RCC 7860 (cell line): ENCODE measurements around the gene NAPG.
"Not testable (repeated sequence)": the region's sequence is repeated elsewhere in the genome, so short reads cannot be mapped to it uniquely, and the experiment has no call there.

Experiments
- DNase-seq: peaks from one replicate; pipeline ENCODE4 v3.0.0-alpha.2; 2015; ENCODE audit warnings: low spot score
- FAIRE-seq: peaks from 2 replicates; lab custom pipeline; 2012; peaks lifted over from hg19 to GRCh38; lab: Jason Lieb, UNC

The NAPG gene

DNA sequence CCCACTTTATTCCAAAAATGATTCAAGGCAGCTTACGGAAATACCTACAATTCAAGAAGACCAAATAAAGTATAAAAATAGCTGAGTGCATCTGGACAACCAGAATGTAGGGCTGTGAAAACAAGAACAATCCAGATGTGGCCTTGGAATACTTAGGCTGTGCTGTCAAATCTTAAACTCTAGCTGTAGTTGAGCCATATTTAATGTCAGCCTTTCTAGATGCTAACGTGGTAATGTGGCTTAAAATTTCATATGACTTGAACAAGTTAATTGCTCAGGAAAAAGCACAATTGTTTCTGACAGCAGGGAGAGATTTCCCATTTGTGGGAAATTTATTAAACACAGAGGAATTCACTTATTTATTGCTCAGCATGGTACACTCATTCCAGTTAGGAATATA lies 14.6 kb upstream of the NAPG start:
- no peak for DNase-seq
- FAIRE-seq, result no peak

DNA sequence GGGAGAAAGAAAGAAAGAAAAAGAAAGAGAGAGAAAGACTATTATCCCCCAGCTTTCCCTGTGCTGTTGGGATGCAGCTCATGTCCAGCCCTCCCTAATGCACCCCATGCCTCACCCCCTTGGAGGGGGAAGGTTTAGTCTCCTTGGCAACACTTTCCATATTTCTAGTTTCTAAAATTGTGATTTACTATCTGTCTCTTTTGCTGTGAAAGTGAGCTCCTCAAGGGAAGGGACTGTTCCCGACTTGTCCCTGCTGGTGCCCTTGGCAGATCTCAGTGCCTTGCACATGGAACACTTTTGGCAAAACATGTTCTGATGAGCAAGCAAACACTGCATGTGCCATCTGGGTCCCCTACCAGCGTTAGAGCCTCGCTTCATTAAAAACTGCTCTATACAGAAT lies 11.7 kb upstream of the NAPG start:
- DNase-seq (no peak), FAIRE-seq (no peak)

DNA sequence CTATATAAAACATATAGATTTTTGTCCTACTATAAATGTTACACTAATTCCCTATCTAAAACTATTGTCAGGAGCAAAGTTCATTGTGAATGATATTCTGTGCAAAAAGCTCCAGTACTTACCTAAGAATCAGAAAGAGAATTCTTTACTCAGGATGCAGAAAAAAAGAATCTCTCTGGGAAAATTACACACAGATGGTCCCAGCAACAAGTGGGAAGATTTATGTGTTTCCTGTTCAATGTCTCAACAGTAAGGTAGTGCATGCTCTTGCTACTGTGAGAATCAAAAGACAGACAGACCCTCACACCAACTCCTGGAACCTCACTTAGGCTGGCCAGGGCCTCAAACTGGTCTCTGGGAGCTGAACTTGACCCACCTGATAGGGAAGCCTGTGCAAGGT lies 11.2 kb upstream of the NAPG start:
- FAIRE-seq (no peak), DNase-seq (no peak)

DNA sequence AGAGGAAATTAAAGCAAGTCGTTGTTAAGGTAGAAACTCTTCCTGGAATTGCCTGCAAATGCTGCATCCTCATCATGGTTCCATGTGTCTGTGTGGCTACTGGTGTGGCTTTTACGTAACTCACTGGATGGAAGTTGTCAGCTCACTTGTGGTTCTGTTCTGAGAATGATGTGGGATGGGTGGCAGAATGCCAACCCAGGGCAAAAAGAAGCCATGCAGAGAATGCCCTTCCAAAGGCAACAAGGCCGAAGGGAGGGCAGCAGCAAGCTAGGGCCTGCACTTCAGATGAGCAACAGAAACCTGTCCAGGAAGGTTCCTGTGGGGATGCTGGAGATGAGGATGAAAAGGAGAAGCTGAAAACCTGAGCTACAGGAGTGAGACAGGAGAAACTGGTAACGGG lies 10.4 kb upstream of the NAPG start:
- no peak for FAIRE-seq

DNA sequence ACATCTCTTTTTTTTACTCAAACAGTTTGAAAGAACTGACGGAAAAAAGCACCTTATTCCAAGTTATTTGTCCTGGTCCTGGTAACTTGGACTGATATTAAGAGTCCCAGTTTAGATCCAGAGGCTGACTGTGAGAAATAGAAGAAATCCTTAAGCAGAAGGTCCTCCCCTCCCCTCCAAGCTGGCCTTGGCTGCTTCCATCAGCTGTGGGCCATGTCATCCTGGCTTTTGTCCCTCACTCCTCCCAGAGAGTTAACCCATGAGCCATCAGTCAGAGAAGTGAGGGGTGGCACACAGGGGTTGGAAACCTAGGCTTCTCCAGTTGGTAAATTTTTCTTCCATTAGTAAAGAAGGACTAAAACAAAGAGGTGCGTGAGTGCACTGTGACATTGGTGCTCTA lies 9.7 kb upstream of the NAPG start:
- DNase-seq, result no peak
- no peak for FAIRE-seq

More for the DNA sequence above, 10.4 kb upstream of the NAPG start:
- DNase-seq, result no peak

DNA sequence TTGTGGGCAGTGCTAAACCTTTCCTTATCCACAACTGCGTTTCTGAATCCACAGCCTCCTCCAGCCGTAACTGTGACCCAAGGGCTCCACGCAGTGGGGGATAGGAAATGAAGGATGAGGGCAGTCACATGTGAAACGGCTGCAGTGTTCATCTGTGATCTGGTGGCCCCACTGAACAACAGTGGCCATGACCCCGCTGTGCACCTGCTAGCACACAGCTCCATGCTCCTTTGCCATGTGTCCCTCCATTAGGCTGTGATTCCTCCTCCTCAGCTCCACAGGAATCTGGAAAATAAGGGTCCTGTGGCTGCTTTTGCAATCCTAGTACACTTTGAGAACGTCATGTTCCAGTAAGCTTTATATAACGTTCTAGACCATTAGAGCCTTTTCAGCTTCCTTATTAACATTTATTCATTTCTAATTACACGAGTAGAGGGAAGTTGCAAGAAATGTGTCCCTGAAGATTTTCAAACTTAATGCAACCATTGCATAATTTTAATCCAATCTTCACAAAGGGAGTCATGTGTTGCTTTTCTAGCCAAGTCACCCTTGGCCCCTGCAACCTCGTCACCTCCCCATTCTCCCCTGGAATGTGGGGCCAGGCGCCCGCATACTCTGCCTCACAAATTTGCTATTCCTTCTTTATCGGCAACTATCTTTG lies 7.1 kb upstream of the NAPG start:
- FAIRE-seq (no peak), DNase-seq (no peak)

DNA sequence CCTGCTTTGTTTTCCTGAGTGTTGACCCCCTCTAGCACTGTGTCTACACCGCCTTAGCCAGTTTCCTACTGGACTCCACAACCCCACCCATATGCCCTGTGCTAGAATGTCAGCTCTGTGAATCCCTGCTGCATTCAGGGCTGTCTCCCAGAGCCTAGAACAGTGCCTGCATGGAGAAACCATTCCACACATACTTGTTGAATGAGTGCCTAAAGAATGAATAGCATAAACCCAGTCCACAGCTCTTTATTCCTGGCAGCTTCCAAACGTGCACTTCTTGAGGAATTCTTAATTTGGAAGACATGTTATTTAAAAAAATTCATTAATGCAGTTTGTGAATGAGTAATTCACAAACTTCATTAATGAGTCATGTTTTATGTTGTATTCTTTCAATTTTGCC lies 6.5 kb upstream of the NAPG start:
- DNase-seq (no peak), FAIRE-seq (no peak)

DNA sequence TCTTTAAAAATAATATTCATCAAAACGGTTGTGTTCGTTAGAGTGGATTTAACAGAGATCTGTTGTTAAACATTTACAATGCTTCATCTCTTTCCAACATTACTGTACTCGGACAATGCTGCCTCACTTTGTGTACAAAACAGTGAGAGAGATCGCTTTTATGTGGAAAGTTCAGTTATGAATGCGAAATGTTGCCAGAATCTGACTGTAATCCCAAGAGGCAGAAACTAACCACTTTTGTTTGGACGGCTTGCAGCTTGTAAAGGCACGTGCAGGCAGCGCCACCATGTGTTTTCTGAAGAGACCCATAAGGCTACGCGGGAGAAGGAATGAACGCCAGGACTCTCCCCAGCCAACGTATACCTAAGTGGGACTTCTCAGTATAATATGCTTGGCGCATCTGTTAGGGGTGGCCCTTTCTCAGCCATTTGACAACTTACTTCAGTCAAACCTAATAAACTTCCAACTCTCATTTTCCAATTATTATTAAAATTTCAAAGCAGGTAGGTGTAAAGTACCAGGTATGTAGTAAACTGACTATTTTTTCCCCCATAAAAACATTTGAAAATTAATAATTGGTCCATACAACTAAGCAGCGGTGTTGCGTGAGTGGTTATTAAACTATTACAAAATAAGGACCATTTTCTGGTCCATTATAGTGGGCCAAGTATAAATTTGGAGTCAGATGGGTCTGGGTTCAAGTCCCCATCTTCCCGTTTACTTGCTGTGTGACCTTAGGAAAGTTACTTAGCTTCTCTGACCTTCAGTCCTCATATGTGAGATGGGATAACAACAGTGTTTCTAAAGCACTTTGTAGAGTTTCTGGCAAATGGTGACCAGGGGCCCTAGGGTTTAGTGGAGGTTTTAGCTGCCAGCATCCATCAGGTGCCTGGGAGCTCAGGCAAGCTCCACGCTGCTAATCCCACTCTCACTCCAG lies 5.6 kb upstream of the NAPG start:
- FAIRE-seq (no peak), DNase-seq (peak; percentile 21)

DNA sequence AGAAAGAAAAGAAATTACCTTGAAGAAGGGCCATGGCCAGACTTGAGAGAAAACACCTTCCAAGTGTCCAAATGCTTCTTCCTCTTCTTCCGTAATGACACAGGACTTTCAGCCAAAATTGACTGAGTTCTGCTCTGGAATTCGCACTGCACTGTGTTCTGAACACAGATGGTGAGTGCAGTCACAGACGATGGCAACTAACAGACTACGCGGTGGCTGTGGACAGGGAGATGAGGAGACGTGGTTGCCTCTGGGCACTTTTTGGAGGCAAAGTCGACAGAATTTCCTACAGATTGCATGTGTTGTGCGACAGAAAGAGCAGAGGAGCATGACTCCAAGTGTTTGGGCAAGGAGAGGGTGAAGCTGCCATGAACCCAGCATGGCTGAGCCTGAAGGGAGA lies 4.3 kb upstream of the NAPG start:
- no peak for DNase-seq
- FAIRE-seq, result no peak

DNA sequence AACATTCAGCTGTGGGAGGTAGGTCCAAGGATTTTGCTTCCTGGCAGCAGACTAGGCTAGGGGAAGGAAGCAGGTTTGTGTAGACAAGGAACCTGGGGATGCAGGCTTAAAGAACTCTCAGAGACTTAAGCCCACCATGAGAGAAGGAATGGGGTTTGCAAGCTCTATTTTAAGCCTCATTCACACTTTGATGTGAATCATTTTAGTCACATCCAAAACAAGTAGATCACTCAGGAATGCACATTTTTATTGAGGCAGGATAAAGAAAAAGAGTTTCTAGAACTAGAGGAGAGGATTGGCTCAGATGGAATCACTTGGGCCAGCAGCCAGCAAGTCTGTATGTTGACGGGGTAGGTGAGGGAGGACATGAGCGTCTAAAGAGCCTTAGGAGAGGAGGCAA lies 3.3 kb upstream of the NAPG start:
- FAIRE-seq, result no peak

DNA sequence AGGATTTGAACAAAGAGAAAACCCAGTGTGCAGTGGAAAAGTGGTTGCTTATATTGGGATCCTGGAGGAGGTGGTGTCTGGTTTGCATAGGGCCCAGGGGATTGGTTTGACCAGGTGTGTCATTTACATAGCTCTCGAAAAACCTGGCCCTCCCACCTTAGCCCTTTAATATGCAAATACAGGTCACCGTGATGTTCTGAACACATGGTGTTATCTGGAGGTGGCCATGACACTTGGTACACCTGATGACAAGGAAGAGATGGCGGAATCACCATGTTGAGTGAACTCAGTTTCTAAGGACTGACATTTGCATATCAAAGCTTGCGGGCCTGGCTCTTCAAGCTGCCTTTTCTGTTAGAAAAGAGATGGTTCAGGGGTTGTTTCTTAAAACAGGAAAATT lies 2.3 kb upstream of the NAPG start:
- FAIRE-seq (no peak), DNase-seq (no peak)

More for the DNA sequence above, 3.3 kb upstream of the NAPG start:
- no peak for DNase-seq

DNA sequence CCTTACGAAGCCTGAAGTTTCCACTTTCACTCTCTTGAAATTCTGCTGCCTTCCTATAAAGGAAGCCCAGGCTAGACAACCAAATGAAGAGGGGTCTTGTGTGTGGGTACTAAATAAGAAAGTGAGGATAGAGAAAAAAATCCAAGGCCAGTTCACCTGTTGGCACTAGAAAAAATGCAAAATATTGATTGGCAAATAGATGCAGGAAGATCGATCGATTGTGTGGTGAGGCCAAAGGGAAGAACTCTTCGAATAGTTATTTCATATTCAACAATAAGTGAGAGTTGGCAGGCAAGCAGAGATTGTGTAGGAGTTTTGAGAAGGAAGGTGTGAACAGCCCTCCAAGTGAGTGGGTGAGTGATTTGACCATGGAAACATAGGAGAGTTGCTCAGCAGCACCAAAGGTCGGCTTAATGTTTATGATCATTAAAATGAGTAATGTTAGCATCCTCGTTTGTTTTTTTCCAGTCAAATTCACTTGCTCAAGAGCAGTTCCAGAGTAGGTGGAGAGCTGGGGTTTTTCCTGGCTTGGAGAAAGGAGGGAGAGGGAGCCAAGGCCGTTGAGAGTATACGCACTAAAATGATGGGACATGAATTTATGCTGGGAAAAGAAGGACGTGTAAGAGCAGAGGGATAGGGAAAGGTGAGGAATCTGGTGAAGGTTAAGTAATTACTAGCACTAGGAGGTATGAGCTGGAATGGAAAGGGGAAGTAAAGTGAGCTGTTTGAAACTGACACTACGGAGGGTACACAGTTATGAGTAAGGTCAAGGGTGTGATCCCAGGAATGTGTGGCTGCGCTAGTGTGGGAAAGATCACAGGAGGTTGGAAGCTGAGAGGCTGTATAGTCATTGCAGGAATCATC lies 1.1 kb upstream of the NAPG start:
- FAIRE-seq, result peak; percentile 82
- peak; percentile 90 for DNase-seq

DNA sequence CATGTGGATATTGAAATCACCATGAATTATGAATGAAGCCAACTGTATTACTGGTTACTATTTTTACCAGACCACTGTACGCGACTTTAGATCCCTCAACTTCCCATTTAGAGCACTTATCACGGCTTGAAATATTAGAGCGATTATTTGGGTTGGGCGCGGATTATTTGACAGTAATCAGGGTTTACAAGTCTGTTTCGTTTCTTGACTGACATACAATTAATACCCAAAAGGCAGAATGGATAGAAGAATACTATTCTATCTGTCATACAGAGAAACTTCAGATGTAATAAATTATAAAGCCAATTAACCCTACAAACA lies 496 bp upstream of the NAPG start:
- no peak for FAIRE-seq
- no peak for DNase-seq

DNA sequence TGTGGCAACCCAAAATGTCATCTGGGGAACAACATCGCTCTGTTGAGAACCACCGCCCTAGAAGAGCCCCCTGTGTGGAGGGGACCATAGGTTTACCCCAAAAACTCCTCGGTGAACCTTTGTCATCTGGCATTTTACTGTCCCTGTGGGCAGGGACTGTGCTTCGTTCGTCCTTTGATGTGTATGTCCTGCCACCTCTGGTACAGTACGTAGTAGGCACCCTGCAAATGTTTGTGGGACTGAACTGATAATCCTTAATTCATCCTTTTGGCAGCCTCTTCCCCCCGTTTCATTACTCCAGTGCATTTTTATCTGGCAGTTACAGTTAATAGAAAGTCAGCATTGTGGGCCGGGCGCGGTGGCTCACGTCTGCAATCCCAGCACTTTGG lies 728 bp downstream of the NAPG start:
- no peak for DNase-seq

DNA sequence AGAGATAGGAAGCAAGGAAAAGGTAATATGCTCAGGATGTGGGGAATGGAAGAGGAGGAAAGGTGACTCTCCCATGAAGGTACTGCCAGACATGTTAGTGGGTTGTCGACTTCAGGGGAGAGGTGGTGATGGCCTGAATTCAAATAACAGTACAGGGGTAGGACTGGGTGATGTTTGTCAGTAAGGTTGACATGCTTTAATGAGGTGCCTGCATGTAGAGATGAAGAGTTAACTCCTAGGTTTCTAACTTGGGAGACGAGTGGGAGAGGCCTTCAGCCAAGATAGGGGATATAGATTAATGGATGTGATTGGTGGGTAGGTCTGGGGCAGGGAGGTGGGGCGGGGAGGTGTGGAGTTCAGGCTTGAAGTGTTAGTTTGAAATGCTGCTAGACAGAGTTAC lies 2.6 kb downstream of the NAPG start:
- DNase-seq (no peak), FAIRE-seq (no peak)

More for the DNA sequence above, 728 bp downstream of the NAPG start:
- no peak for FAIRE-seq

DNA sequence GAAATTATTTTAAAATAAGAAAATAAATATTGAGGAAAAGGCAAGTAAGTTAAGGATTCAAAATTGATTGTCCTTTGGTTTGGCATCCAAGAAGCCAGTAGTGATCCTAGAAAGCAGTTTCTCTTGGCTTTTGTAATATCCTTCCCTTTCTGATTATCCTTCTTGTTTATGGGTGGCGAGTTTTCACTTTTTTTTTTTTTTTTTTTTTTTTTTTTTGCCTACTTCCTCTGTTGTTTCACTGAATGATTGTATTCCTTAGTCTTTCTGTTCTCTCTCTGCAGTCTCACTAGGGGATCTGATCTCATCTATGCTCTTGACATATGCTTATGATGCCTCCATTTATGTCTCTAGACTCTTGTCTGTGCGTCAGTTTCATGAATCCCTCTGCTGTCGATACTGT lies 4.2 kb downstream of the NAPG start:
- DNase-seq (no peak), FAIRE-seq (no peak)

DNA sequence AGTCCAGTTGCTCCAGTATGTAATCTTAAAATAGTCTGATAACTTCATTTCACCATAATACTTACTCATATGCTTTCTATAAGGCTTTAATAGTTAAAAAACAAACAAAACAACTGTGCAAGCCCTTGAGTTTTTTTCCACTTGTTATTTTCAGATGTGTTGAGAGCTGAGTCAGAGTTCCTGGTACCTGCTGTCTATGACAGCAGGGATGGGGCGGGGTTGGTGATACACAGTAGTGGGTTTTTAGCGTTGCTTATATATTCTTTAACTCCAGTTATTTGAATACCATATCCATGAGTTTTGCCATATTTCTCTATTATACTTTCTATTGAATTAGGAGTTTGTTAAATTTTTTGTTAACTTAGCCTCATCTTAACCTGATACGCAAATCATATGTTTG lies 5.0 kb downstream of the NAPG start:
- FAIRE-seq, result no peak
- no peak for DNase-seq

DNA sequence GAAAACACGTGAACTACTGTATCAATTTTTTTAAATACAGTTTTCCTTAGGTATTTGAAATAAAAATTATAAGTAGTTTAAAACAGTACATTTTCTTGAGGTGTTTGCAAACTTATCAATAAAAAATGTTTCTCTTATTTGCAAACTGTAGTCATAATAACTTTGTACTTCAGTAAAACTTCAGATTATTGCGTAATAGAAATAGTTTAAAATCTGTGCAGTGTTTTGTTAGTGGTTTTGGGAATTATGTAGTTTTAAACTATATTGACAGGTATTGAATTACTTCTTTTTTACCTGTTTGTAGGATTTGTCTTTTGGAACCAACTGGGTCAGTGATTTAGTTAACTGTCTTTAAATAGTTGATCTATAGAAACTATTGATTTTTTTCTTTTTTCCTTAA lies 7.3 kb downstream of the NAPG start:
- DNase-seq, result no peak
- FAIRE-seq, result no peak

DNA sequence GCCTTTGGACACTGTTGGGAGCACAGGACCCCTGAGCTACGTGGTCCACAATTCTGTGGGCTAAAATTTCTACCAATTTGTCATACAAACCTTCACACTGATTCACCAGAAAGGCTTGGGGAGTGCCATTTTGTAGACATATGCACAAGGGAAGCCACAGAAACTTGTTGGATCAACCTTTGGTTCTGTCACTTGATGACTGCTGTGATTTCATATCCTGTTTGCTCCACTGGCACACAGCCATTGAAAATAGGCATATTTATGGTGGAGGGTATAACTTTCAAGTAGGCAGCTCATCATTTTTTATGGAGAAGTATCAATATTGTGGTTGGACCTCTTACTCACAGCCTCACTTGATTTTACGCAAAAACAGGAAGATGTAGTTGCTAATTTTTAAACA lies 10.5 kb downstream of the NAPG start:
- FAIRE-seq (no peak), DNase-seq (no peak)

DNA sequence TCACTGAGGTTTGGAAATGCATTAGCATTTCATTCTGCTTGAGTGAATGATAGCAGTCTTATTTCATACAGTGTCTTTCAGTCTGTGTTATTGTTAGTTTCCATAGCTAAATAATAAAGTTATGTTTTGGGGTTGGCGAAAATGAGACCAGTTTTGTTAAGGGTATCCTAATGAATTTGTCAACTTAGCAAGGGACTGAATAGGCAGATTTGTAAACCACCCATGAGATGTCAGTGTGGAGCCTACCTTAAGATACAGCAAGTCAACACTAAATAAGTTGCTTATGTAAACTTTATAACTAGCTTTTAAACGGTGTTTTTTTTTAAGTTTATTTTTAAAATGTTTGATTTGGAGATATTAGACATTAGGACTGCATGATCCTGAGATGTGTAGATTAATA lies 11.9 kb downstream of the NAPG start:
- FAIRE-seq (no peak), DNase-seq (no peak)

DNA sequence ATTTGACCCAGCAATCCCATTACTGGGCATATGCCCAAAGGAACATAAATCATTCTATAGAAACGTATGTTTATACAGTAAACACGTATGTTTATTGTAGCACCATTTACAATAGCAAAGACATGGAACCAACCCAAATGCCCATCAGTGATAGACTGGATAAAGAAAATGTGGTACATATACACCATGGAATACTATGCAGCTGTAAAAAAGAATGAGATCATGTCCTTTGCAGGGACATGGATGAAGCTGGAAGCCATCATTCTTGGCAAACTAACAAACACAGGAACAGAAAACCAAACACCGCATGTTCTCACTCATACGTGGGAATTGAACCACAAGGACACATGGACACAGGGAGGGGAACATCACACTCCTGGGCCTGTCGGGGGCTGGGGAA lies 13.3 kb downstream of the NAPG start:
- not testable (repeated sequence) for FAIRE-seq, DNase-seq

DNA sequence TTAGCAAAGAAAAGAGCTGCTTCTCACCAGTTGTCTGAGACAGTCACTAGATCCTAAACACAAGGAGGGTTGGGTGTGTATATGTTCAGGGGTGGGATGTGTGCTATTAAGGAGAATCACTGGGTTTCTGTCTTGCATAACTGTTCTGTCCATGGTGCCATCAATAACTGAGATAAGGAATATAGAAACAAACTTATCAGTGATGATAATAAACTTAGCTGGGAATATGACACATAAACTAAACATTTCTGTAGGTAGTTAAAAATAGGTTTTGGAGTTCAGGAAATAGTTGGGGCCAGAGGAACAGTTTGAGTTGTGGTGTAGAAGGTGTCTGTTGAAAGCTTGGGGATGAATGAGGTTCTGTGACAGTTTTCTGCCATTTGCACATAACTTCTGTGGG lies 17.4 kb downstream of the NAPG start:
- no peak for DNase-seq
- no peak for FAIRE-seq
